Mammary epithelial cell (primary cell): ENCODE measurements around the gene SPDYE1.
"Not testable (repeated sequence)": the region's sequence is repeated elsewhere in the genome, so short reads cannot be mapped to it uniquely, and the experiment has no call there.

ENCODE experiments used
- CTCF ChIP-seq, 2 donors: IDR thresholded peaks in 1 of 2; conservative IDR thresholded peaks in 1 of 2; 2 replicates each; pipeline ENCODE4 v1.5.1; 2011 to 2012; ENCODE audit warnings: inconsistent platforms in 2 of 2, low read length in 2 of 2, mild to moderate bottlenecking in 2 of 2, control low read depth in 1 of 2, low read depth in 1 of 2; ENCODE audit not compliant: insufficient read depth in 1 of 2; ENCODE audit errors: extremely low read depth in 1 of 2
- EZH2 ChIP-seq: IDR thresholded peaks from 2 replicates; pipeline ENCODE4 v1.6.1; 2012; ENCODE audit warnings: low read length, inconsistent platforms, borderline replicate concordance

GRCh38 chr7:43970698-43971097 lies 27.0 kb upstream of the SPDYE1 start:
- not testable (repeated sequence) for TF ChIP-seq CTCF (conservative IDR thresholded peaks at IDR 0.05 in 1 of 2, IDR thresholded peaks at IDR 0.05 in 1 of 2; ENCODE audit: extremely low read depth in 1 of 2, insufficient read depth in 1 of 2, low read depth in 1 of 2, low read length in 2 of 2); EZH2
